EL (cell line): Measurements from ENCODE around the gene FOLR3.
A peak's percentile ranks its signal among the peaks of the same experiment; 100 is the strongest.
"Not testable (repeated sequence)": the region's sequence is repeated elsewhere in the genome, so short reads cannot be mapped to it uniquely, and the experiment has no call there.

Experiments used
- DNase-seq: peaks from one replicate; pipeline ENCODE4 v3.0.0-alpha.2; 2016

The FOLR3 gene

DNA sequence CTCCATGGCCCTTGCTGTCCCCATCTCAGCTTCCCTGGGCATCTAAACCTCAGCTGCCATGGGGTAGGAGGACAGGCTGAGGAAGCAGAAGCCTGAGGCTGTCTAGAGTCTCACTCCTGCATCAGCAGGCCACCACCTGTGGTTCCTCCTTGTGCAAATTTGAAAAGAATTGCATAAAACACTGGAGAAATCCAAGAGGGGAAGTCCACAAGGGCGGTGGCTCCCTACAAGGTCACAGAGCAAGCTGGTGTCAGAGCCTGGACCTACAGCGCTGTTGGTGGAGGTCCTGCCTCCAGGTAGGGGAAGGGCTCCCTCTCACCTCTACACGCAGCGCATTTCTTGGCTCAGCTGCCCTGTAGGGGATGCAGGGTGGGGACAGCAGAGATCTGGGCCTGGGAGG is at the start of gene FOLR3:
Gene FOLR3, plus strand, starts transcription at position 253 of the 400 bp plus-strand sequence. CDS start 228 bp downstream, outside the sequence.
- DNase-seq = not testable (repeated sequence)

DNA sequence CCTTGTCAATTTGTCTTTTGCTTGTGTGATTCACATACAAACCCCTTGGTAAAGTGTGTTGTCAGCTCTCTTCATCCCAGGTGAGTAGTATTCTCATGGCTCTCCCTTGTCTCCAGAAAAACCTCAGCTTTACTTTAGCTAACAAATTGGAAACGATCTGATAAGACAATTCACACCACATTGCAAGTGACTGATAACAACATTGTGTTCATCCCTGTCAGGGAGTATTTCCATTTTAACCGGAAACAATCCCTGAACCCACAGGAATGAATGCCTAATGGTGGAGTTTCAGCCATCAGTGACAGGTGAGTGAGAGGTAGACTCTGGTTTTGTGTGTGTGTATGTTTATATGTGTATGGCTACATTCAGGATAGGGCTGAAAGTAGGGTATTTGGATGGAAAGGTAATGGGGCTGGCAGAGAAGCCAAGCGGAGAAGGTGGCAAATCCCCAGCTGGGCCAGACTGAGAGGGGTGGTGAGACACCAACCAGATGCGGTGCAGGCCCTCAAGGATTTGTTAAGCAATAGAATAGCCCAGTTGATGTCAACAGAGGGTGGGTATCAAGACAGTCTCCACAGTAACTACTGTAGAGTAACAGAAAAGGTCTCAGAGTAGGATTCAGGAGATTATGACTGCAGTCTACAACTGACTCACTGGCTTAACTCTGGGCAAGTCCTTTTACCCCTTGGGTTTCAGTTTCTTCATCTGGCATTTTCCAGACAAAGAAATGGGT is 47.3 kb upstream of the FOLR3 start:
- DNase-seq = no peak

- peak; percentile 61 for DNase-seq
Measured at GRCh38 chr11:72091292-72091691, 44.2 kb upstream of the FOLR3 start.

- DNase-seq = no peak
Measured at GRCh38 chr11:72098741-72099140, 36.8 kb upstream of the FOLR3 start.

- no peak for DNase-seq
Measured at GRCh38 chr11:72100009-72100408, 35.5 kb upstream of the FOLR3 start.

DNA sequence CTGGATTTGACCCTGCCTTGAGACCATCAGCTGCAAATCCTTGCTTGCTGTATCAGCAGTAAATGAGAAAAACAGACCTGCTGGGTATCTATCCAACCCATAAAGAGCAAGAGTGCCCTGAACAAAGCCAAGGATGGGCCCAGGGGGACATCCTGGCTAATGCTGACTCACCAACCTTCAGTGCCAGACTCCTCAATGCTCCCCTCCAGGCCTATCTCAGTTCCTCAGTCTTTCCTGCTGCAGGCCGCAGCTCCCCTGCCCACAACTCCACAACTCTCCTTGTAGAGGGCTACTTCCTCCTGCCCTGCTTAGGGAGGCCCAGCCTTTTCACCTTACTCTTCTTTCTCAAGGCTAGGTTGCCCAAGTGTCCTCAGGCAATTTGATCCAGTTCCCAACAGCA is 35.1 kb upstream of the FOLR3 start:
- DNase-seq = no peak

DNA sequence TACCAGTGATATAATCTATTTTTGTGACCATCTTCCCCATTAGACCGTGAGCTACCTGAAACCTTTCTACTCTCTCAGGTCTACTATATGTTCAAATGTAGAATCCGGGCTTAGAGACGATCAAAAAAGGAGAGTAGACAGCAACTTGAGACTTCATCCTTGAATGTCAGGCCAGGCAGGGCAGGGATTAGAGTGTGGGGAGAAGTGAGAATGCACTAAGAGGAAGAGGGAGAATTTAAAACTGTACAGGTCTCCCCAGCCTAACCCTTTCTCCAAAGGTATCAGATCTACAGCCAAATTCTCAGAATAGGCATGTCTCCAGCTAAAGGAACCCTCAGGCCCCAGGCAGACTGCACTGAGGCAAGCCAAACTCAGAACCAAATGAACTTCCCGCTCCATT is 33.4 kb upstream of the FOLR3 start:
- no peak for DNase-seq

DNA sequence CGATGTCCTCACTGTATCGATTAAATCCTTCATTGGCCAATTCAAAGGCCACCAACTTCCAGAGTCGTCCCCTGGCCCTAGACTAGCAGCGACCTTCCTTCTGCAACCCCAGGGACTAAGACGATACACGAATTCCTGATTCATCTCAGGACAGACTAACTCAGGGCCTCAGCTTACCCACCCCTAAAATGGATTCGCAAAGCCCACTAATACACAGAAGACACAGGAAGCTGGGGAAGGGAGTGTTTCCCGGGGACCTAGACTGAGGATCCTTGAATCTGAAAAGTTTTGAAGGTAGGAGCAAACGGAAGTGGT is 32.9 kb upstream of the FOLR3 start:
- DNase-seq = no peak

DNA sequence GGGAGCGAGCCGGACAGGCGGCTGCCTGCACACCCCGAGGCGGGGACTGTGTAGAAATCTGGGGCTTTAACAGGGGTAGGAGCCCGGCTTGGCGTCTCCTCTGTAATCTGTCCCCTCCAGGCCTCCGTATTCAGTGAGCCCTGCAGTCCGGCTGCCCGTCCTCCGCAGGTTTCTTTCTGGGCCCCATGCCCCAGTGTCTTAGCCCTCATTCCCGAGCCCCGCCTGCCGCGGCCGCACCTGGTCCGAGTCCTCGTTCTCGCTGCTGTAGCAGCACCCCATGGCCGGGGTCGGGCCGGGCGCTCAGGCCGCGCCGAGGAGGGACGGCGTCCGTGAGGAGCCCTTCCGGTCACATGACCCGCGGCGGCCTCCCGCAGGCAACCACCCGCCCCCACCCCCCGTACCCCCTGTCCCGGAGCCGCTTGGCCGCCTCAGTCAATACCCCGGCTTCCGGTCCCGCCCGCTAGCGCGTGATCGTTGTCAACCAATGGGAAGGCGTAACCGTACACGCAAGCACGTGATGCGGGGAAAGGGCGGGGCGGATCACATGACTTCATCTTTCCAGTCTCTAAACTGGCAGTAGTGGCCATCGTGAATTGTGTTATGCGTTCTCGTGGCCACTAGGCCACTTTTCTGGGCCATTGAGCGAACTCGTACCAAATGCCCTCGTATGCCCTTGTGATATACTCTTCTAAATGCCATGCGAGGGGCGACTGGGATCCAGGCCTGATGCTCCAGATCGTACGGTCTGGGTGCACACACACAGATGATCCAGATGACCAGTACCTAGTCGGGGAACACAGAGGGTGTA is 32.4 kb upstream of the FOLR3 start, which contains the start of gene LAMTOR1:
Gene LAMTOR1, minus strand, starts transcription at position 352 of the 808 bp plus-strand sequence. Its CDS starts 73 bp downstream, at position 279.
- DNase-seq = peak; percentile 99

- DNase-seq = no peak
Measured at GRCh38 chr11:72103754-72104167, 31.8 kb upstream of the FOLR3 start.

DNA sequence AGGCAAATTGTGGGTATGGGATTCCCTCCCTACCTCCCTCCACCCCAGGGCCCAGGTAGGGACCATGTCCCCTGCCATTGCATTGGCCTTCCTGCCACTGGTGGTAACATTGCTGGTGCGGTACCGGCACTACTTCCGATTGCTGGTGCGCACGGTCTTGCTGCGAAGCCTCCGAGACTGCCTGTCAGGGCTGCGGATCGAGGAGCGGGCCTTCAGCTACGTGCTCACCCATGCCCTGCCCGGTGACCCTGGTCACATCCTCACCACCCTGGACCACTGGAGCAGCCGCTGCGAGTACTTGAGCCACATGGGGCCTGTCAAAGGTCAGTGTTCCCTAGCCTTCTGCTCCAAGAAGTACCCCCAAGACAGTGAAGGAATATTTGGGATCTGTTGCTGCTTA is 29.6 kb upstream of the FOLR3 start, which contains the start of gene TOMT:
Gene TOMT, plus strand, starts transcription at position 37 of the 400 bp plus-strand sequence. Its CDS starts 28 bp downstream, at position 65.
- no peak for DNase-seq

- DNase-seq = no peak
Measured at GRCh38 chr11:72111300-72112142, 24.0 kb upstream of the FOLR3 start.

DNA sequence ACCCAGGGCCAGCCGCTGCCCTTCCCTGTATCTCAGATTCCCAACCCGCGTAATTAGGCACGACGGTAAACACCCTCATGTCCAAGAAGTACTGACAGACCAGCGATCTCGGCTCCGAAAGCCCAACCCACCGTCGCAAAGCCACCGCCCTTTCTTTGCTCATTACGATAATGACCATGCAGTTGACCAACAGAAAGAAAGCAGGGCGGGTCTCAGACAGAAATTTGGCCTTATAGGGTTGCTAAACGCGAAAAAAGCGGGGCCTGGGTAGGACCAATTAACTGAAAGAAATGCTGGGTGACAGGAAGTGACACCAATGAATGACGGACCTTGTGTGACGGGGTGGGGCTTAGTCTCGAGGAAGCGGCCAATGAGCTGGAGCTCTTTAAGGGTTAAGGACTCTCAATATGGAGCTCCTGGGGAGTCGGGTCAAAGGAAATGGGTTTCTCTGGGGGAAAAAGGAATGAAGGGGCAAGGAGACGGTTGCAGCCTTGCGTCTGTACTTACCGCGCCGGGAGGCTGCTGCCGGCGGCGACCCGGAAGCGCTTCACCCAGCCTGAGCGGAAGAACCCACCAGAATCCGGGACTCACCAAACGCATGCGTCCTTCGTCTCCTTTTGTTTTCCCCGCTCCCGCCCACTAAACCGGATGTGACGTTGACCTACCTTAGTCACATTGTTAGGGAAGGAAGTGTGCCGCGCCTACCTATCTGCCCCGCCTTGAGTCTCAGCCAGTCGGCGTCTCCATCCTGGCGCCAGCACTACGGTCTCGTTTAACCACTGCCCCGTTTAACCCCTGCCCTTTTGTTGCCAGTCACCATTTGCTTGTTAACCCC is 23.2 kb upstream of the FOLR3 start, which contains the start of gene ANAPC15:
Gene ANAPC15, minus strand, starts transcription at position 553 of the 835 bp plus-strand sequence. CDS start 1,419 bp downstream, outside the sequence.
- DNase-seq = peak; percentile 100

- DNase-seq = peak; percentile 95
Measured at GRCh38 chr11:72112978-72113808, 22.3 kb upstream of the FOLR3 start.

- peak; percentile 59 for DNase-seq
Measured at GRCh38 chr11:72114570-72114969, 21.0 kb upstream of the FOLR3 start.

- peak; percentile 53 for DNase-seq
Measured at GRCh38 chr11:72116019-72116755, 19.3 kb upstream of the FOLR3 start.

DNA sequence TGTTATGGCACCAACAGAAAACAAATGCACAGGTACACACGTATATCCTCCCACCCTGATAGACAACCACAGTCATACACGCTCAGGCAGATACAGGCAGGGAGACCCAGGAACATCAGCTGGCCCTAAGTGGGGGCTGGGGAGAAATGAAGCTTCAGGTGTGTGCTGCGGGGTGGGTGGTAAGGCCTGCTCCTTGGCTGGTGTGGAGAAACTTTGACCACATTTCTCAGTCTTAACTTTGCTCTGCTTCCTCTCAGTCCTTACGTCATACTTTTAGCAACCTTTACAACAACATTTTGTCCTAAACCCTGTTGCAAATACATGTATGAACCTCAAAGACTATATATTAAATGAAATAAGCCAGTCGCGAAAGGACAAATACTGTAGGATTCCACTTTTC is 16.3 kb upstream of the FOLR3 start:
- DNase-seq = no peak

DNA sequence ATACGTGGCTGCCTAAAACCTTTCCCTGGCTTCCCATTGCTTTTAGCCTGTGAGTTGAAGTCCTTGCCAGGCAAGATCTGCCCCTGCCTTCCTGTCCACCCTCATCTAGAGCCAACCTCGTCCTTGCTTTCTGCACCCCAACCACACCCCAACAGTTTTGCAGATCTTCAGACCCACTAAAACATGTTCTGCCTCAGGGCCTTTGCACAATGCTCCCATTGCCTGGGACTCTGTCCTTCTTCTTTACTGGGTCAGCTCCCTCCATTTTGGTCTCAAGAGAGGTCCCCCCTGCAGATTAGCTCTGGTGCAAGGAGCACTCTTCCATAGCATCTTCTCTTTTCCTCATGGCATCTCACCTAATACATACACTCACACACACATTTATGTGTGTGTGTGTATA is 14.6 kb upstream of the FOLR3 start:
- no peak for DNase-seq

GRCh38 chr11:72122607-72123006 is 12.9 kb upstream of the FOLR3 start:
- DNase-seq = no peak

DNA sequence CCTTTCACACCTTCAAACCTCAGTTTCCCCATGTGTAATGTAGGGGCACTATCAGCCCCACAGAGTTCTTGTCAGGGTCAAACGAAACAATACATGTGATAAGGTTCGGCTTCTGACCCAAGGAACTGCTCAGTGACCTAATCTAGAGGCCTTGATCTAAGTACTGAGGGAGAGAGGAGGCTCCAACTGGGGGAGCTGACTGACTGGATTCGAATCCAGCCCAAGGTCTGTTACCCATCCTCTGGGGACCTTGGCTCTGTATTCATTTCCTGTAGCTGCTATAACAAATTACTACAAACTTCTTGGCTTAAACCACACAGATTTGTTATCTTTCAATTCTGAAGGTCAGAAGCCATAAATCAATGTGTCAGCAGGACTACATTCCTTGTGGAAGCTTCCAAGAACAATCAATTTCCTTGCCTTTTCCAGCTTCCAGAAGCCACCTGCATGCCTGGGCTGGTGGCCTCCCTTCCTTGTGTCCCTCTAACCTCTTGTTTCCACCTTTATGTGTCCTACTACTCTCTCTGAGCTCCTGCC is 12.3 kb upstream of the FOLR3 start:
- peak; percentile 23 for DNase-seq
